ENCODE measurements around the gene ACVRL1. TPM values are rescaled to one million over a fixed set of nuclear protein-coding genes. Genes with fewer than 3 reads are reported as not detected.

Gene ACVRL1
- total RNA-seq, 1 experiment from 2014 or later: 0.98 TPM

- Mint-ChIP-seq H3K27me3 (ENCODE audit: low read depth) (peaks cover 6% of the 10 kb centered on the region; the same call in 1 of the 2 replicates), H3K27ac (no peak overlapping the region), H3K4me3 (no peak overlapping the region), H3K36me3 (no peaks in the 10 kb centered on the region), H3K4me1 (peaks cover 9% of the 10 kb centered on the region), H3K9me3 (peaks cover 5% of the 10 kb centered on the region; the same call in 1 of the 2 replicates)
- CTCF ChIA-PET: interaction anchor here (0.6 to 3.1 kb wide), 6 partner anchors 11 to 62 kb away, joined by 3 to 10 read pairs (median 4); no protein-coding TSS in a partner anchor
- POLR2A ChIA-PET: no interaction called here
- no peak for TF ChIP-seq ATF3 (CRISPR knock-in tag; conservative IDR thresholded peaks at IDR 0.05)
- TF ChIP-seq USF1 (CRISPR knock-in tag; IDR thresholded peaks at IDR 0.05): no peak
- ATAC-seq (no peak), DNase-seq (ENCODE audit: low spot score) (no peak)
Observed at GRCh38 chr12:51937926-51938325, 30.6 kb downstream of the ACVRL1 start.

GRCh38 chr12:51938726-51939125 is 31.4 kb downstream of the ACVRL1 start:
- Mint-ChIP-seq H3K4me1 (peaks cover 9% of the 10 kb centered on the region), H3K4me3 (no peak overlapping the region), H3K9me3 (peaks cover 8% of the 10 kb centered on the region), H3K36me3 (no peaks in the 10 kb centered on the region), H3K27ac (no peak overlapping the region), H3K27me3 (ENCODE audit: low read depth) (peaks cover 10% of the 10 kb centered on the region)
- TF ChIP-seq SP1 (CRISPR knock-in tag; conservative IDR thresholded peaks at IDR 0.05) (no peak), ATF1 (CRISPR knock-in tag; IDR thresholded peaks at IDR 0.05) (no peak), JAZF1 (CRISPR knock-in tag; IDR thresholded peaks at IDR 0.05) (no peak), JUN (CRISPR knock-in tag; IDR thresholded peaks at IDR 0.05) (no peak), FOXK1 (CRISPR knock-in tag; IDR thresholded peaks at IDR 0.05) (no peak), RELA (CRISPR knock-in tag; IDR thresholded peaks at IDR 0.05; ENCODE audit: borderline replicate concordance) (no peak), CBFB (CRISPR knock-in tag; IDR thresholded peaks at IDR 0.05; ENCODE audit: low read depth) (no peak), E2F5 (CRISPR knock-in tag; IDR thresholded peaks at IDR 0.05) (no peak), CREB1 (CRISPR knock-in tag; IDR thresholded peaks at IDR 0.05) (no peak), ZNF423 (CRISPR knock-in tag; IDR thresholded peaks at IDR 0.05) (no peak), ZNF121 (CRISPR knock-in tag; IDR thresholded peaks at IDR 0.05) (no peak), AR (CRISPR knock-in tag; IDR thresholded peaks at IDR 0.05) (no peak), ATF3 (CRISPR knock-in tag; conservative IDR thresholded peaks at IDR 0.05) (no peak), MXD4 (CRISPR knock-in tag; IDR thresholded peaks at IDR 0.05; ENCODE audit: borderline replicate concordance) (no peak), EMX1 (CRISPR knock-in tag; IDR thresholded peaks at IDR 0.05) (no peak)
- ChIA-PET POLR2A (no interaction called here), CTCF (interaction anchor here (1.0 to 3.1 kb wide), 5 partner anchors 12 to 63 kb away, joined by 3 to 10 read pairs (median 5); no protein-coding TSS in a partner anchor)
- DNase-seq (ENCODE audit: low spot score): no peak
- 0 out of 2 replicates have a peak, but pooled peaks have one; percentile 22 for ATAC-seq

- Mint-ChIP-seq H3K27ac (no peak overlapping the region), H3K36me3 (peaks cover 11% of the 10 kb centered on the region), H3K4me3 (no peak overlapping the region), H3K9me3 (peaks cover 19% of the 10 kb centered on the region), H3K4me1 (peaks cover 9% of the 10 kb centered on the region), H3K27me3 (ENCODE audit: low read depth) (peaks cover 19% of the 10 kb centered on the region)
- ChIA-PET POLR2A (interaction anchor here (0.5 kb wide), 1 partner anchor 1007 kb away, joined by 8 read pairs; no protein-coding TSS in a partner anchor), CTCF (interaction anchor here (1.7 kb wide), 1 partner anchor 30 kb away, joined by 8 read pairs; no protein-coding TSS in a partner anchor)
- DNase-seq (ENCODE audit: low spot score) (no peak), ATAC-seq (peak; percentile 30; the same call in 1 of the 2 replicates)
- TF ChIP-seq ZNF416 (CRISPR knock-in tag; IDR thresholded peaks at IDR 0.05) (no peak), CTCF (IDR thresholded peaks at IDR 0.05) (no peak), CDX4 (CRISPR knock-in tag; IDR thresholded peaks at IDR 0.05; ENCODE audit: borderline replicate concordance) (no peak), E2F4 (CRISPR knock-in tag; IDR thresholded peaks at IDR 0.05; ENCODE audit: borderline replicate concordance, low read depth) (no peak), ZNF219 (CRISPR knock-in tag; IDR thresholded peaks at IDR 0.05; ENCODE audit: borderline replicate concordance) (no peak)
Observed at GRCh38 chr12:51941011-51941581, 33.8 kb downstream of the ACVRL1 start.

Measured in WTC11 (cell line).